K562 treated with DMSO at 1 percent for 12 hours (cell line): ENCODE data around the gene HBA1. TPM values are rescaled to one million over a fixed set of nuclear protein-coding genes. Genes with fewer than 3 reads are reported as not detected.

ENCODE experiments used
- total RNA-seq: library from RNA; unstranded; fragments of 300-600 nt; gene quantifications from 2 replicates; pipeline ENCODE4 v1.2.3, GENCODE V29; 2022; ENCODE audit not compliant: insufficient read depth

The HBA1 gene
- 556 and 839 TPM in 2 replicates for total RNA-seq

GRCh38 chr16:176477-177382, at the start of gene HBA1:
Gene HBA1, plus strand, starts transcription at chr16:176680. Its CDS starts 37 bp downstream, at chr16:176717.

GRCh38 chr16:152141-153128, 24.0 kb upstream of the HBA1 start, which contains the start of gene HBZ:
Gene HBZ, plus strand, starts transcription at chr16:152644. Its CDS starts 266 bp downstream, at chr16:152910.

GRCh38 chr16:165539-166374, 10.7 kb upstream of the HBA1 start, which contains the start of gene HBM:
Gene HBM, plus strand, starts transcription at chr16:165978. Its CDS starts 20 bp downstream, at chr16:165998.

GRCh38 chr16:172374-172941, 4.0 kb upstream of the HBA1 start, which contains the start of gene HBA2:
Gene HBA2, plus strand, starts transcription at chr16:172876. Its CDS starts 37 bp downstream, at chr16:172913.

GRCh38 chr16:180101-180675, 3.7 kb downstream of the HBA1 start, which contains the start of gene HBQ1:
Gene HBQ1, plus strand, starts transcription at chr16:180459. Its CDS starts 28 bp downstream, at chr16:180487.

Other genes starting within 250 kb of the HBA1 start
- gene POLR3K, start 123.1 kb upstream of the HBA1 start, total RNA-seq, result 37.9 and 51.3 TPM in 2 replicates
- 69.1 and 100 TPM in 2 replicates for gene SNRNP25, start 122.9 kb upstream of the HBA1 start, total RNA-seq
- gene RHBDF1, start 104.0 kb upstream of the HBA1 start, total RNA-seq, result 4.1 and 6.4 TPM in 2 replicates
- gene MPG, start 98.5 kb upstream of the HBA1 start, total RNA-seq, result 82.0 and 140 TPM in 2 replicates
- gene NPRL3, start 38.0 kb upstream of the HBA1 start, total RNA-seq, result 24.8 and 44.1 TPM in 2 replicates
- 91.5 and 152 TPM in 2 replicates for gene HBZ, start 24.0 kb upstream of the HBA1 start, total RNA-seq
- not detected in 2 replicates for gene HBM, start 10.7 kb upstream of the HBA1 start, total RNA-seq
- 139 and 152 TPM in 2 replicates for gene HBA2, start 3.8 kb upstream of the HBA1 start, total RNA-seq
- 34.4 and 92.7 TPM in 2 replicates for gene HBQ1, start 3.8 kb downstream of the HBA1 start, total RNA-seq
- 48.4 and 56.4 TPM in 2 replicates for gene LUC7L, start 52.8 kb downstream of the HBA1 start, total RNA-seq
- gene FAM234A, start 58.1 kb downstream of the HBA1 start, total RNA-seq, result 78.1 and 81.9 TPM in 2 replicates
- gene RGS11, start 99.3 kb downstream of the HBA1 start, total RNA-seq, result not detected in 2 replicates
- gene ARHGDIG, start 103.9 kb downstream of the HBA1 start, total RNA-seq, result not detected in 2 replicates
- not detected in 2 replicates for gene PDIA2, start 106.5 kb downstream of the HBA1 start, total RNA-seq
- gene AXIN1, start 176.0 kb downstream of the HBA1 start, total RNA-seq, result 28.6 and 39.4 TPM in 2 replicates
- gene MRPL28, start 193.9 kb downstream of the HBA1 start, total RNA-seq, result 89.7 and 105 TPM in 2 replicates
- gene PGAP6, start 205.3 kb downstream of the HBA1 start, total RNA-seq, result 86.0 and 95.6 TPM in 2 replicates
- gene NME4, start 220.5 kb downstream of the HBA1 start, total RNA-seq, result 138 and 154 TPM in 2 replicates
- 36.2 and 36.4 TPM in 2 replicates for gene DECR2, start 225.2 kb downstream of the HBA1 start, total RNA-seq
- 10.5 and 18.8 TPM in 2 replicates for gene RAB11FIP3, start 249.0 kb downstream of the HBA1 start, total RNA-seq